ENCODE results near the gene SNX19.

The SNX19 gene

GRCh38 chr11:130906616-130907015 is 9.7 kb downstream of the SNX19 start:
- no peak for DNase-seq (ENCODE audit: low read depth, low spot score)

- no peak for DNase-seq (ENCODE audit: low read depth, low spot score)
Measured at GRCh38 chr11:130905512-130905911, 10.8 kb downstream of the SNX19 start.

- no peak for DNase-seq (ENCODE audit: low read depth, low spot score)
Measured at GRCh38 chr11:130904380-130904779, 11.9 kb downstream of the SNX19 start.

DNA sequence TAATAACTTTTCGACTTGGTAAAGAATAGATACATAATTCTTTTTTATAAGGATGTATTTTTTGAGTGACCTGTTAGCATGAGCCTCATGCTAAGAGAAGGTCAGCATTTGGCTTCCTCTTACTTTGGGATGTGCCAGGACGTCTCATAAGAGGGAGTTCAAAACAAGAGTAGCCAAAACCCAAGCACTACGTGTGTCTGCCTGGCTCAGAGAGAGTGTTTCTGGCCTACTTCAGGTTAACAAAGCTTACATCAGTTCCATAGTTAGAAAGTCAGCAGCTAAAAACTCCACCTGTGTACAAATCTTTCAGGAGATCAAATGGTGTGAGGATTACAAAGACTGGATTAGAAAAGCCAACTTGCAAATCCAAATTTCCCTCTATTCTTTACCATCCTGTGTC is 13.9 kb downstream of the SNX19 start:
- no peak for DNase-seq (ENCODE audit: low read depth, low spot score)

DNA sequence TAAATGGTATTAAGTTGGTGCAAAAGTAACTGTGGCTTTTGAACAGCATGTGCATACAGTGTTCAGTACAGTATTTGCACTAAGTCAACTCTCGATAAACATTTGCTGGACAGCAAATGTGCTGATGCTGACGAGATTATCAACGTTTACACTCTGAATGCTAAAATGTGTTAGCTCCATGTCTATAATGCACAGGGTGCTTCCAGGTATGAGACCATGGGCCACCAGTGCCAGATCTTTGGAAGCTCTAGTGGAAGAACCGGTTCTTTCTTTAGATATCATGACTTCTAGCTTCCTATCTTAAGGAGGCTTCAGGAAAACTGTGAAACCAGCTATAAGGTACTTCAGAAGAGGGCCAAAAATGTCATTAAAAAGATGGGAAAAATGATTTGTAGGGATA is 17.2 kb downstream of the SNX19 start:
- no peak for DNase-seq (ENCODE audit: low read depth, low spot score)

GRCh38 chr11:130897262-130898182 is 18.8 kb downstream of the SNX19 start:
- no peak for DNase-seq (ENCODE audit: low read depth, low spot score)

DNA sequence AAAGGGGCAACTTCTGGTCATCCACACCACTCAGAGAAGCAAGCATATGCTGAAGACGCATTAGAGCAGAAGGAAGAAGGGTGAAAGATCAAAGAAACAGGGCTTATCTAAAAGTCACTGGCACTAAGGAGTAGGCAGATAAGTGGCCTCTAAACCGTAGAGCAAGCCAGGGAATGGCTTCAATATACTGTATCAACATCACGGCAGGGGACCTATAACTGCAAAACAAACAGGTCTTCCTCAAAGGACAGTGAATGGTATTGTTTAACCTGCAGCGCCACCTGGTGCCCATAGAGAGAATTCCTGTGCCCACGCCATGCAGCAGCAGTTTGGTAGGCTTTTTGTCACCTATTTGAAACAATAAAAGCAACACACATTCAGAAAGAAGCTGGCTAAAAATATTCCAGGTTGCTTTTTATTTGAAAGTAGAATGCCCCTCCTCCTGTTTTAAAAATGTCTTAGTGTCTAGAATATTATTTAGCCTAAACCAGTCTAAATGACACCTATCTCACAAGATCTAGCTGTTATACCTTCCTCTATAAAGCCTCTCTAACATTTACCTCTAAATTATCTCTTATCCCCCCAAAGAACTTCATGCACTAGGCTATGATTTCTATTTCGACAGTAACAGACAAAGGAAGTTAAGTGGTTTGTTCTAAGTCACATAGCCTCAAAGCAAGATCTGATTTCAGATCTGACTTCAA is 21.8 kb downstream of the SNX19 start:
- DNase-seq (ENCODE audit: low read depth, low spot score) = peak; percentile 72

DNA sequence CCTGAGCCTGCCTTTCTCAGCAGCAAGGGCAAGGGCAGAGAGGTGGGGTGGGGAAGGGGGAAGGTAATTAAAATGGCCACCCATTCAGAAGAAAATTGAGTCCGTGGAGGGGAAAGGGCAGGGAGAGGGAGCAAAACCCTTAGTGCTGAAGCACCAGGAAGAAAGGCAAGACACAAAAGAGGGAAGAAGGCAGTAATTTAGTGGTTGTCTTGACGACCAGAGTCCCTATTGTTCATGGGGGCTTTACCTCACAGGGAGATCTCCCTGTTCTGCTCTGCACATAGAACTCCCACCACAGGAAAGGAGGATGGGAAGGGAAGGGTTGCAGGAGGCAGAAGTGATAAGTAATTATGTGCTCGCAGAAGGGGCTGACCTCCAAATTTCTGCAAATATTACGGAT is 23.4 kb downstream of the SNX19 start:
- DNase-seq (ENCODE audit: low read depth, low spot score) = no peak

- no peak for DNase-seq (ENCODE audit: low read depth, low spot score)
Measured at GRCh38 chr11:130891326-130891725, 25.0 kb downstream of the SNX19 start.

GRCh38 chr11:130890039-130890745 is 26.1 kb downstream of the SNX19 start:
- no peak for DNase-seq (ENCODE audit: low read depth, low spot score)

DNA sequence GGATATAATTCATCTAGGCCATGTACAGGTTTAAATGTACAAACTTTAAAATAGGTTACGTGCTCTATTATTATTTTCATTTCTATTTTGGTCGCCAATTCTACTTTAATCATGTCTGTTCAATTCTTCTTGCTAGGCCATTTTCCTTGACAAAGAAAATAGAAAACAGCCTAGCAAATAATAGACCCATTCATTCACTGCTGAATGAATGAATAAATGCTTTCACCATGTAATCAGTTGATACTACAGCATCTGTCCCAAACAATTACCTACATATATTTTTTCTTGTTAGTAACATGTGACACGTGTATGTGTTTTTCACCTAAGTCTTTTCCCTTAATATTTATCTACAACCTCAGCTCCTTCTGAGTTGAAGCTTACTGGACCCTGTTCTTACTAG is 27.5 kb downstream of the SNX19 start:
- DNase-seq (ENCODE audit: low read depth, low spot score) = no peak

DNA sequence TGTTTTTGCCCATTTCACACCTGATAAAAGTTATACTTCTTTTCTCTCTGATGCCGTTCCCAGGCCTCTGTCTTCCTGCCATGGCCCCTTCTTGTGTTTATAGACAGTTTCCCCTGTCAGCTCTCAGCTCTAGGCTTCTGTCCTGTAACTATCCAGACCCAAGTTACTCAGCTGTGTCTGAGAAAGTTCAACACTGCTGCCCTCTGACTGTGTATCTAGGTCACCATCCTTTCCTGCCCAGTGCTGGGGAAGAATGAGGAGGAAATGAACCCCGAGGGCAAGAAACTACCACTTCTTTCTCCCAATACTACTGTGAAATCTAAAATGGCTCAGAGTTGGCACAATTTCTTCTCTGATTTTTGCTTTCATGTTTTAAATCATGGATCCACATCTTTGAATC is 29.6 kb downstream of the SNX19 start:
- no peak for DNase-seq (ENCODE audit: low read depth, low spot score)

GRCh38 chr11:130882138-130882551 is 34.1 kb downstream of the SNX19 start:
- DNase-seq (ENCODE audit: low read depth, low spot score) = no peak

GRCh38 chr11:130881475-130882137 is 34.7 kb downstream of the SNX19 start:
- DNase-seq (ENCODE audit: low read depth, low spot score) = no peak

DNA sequence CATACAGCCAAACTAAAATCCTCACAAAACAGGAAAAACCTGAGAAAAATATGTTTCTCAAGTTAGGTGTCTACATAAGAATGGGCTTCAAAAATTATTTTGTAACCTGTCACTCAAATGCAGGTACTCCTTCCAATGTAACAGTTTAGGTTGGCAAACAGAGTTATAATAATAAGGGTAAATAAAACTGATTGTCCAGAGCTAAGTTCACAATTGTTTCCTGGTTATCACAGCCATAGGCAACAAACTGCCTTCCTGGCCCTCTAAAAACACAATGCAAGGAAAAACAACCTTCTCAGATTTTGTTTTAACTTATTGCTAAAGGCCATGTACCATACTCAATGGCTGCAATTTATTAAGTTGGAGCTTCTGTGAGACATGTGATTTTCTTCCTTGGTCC is 36.4 kb downstream of the SNX19 start:
- DNase-seq (ENCODE audit: low read depth, low spot score) = no peak

DNA sequence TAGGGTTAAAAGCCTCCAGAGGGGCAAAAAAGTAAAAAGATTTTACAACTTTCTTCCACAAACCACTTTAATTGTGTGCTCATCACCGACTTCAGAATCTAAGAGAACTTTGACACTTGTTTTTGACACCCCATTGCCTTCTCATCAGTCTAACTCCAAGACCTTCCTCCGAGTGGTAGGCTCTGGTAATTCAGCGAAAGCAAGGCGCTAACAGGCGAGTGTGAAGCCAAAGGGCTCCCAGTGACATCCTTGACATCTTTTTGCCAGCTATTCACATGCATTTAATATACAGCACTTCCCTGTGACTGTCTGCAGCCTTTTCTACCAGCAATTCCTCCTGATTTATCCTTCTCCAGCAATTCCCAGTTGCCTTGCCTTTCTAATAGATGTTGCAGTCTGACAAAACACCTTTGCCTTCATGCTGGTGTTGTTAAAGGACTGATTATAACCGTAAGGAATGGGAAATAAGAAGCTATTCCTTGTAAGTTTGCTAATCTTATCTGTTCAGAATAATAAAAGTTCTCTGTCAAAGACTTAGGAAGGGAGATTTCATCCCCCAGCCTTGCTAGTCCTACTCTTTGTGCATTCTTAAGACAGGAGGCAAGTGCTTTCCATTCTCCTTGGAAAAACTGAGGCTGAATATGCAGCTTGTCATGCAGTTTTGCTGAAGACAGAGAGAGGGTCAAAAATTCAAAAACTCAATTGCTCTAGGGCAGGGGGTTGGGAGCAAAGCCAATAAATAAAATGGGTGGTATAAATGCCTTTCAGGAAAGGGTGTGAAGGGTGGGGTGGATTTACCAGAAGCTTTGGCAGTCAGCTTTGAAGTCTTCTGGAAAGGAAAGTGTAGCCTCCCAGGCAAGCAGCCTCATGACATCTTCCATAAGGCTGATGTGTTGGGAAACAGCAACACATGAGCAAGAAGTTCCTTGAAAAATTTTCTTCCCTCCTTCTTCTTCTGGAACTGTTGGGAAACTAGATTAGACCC is 39.1 kb downstream of the SNX19 start:
- DNase-seq (ENCODE audit: low read depth, low spot score) = no peak

DNA sequence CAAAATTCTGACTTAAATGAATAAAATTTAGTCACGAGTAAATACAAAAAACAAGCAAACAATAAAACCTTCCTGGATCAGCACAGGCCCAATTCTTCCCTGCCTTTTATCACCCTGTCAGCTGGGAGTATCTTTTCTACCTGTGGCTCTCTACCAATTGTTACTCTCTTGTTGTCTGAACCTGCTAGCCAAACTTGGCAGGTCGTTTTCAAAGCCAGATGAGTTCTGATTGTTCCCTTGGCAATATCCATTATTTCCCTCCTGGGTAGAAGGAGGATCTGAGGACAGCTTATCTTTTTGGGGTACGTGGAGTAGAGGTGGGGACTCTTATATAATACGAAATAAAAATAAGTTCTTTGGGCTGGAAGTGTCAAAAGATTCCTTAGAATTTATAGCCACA is 40.2 kb downstream of the SNX19 start:
- DNase-seq (ENCODE audit: low read depth, low spot score) = no peak

- no peak for DNase-seq (ENCODE audit: low read depth, low spot score)
Measured at GRCh38 chr11:130874955-130875531, 41.2 kb downstream of the SNX19 start.

GRCh38 chr11:130874396-130874795 is 41.9 kb downstream of the SNX19 start:
- no peak for DNase-seq (ENCODE audit: low read depth, low spot score)

- DNase-seq (ENCODE audit: low read depth, low spot score) = no peak
Measured at GRCh38 chr11:130873761-130874160, 42.5 kb downstream of the SNX19 start.
